ENCODE data around the gene MECR. TPM values are rescaled to one million over a fixed set of nuclear protein-coding genes. Genes with fewer than 3 reads are reported as not detected.

MECR gene
- total RNA-seq, 1 experiment from 2014 or later, result 42.9 TPM

DNA sequence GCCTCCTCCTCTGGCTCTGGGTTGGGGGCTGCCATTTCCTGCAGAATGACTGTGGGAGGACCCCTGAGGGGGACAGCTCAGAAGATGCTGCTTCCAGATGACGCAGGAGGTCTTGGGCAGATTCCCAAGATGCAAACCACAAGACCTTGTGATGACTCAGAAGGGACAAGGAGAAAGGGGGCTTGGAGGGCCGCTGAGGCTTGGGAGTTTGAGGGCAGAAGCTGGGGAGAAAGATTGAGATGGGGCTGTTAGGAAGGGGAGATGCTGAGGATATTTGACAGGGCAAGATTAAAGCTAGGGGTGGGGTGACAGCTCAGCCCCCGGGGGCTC is 13.1 kb upstream of the MECR start:
- Histone ChIP-seq H3K27me3 (ENCODE audit: insufficient read depth, low read length) (no peaks in the 10 kb centered on the region), H3K9ac (ENCODE audit: low read length) (no peak overlapping the region), H4K20me1 (ENCODE audit: insufficient read depth) (no peaks in the 10 kb centered on the region), H3K79me2 (ENCODE audit: insufficient read depth, low read length) (peaks cover 22% of the 10 kb centered on the region; the same call in 1 of the 2 replicates), H3K36me3 (ENCODE audit: control insufficient read depth in 1 of 2, insufficient read depth in 2 of 2, low read length in 2 of 2) (no peaks in the 10 kb centered on the region), H3K4me2 (ENCODE audit: low read length) (no peak overlapping the region), H3K9me2 (ENCODE audit: insufficient read depth) (no peaks in the 10 kb centered on the region), H3K27ac (ENCODE audit: low read depth, low read length) (no peak overlapping the region), H3K4me3 (replicated peaks in 1 of 2; ENCODE audit: low read depth in 1 of 2, low read length in 2 of 2) (no peak overlapping the region), H2AFZ (ENCODE audit: low read depth, low read length, poor library complexity, severe bottlenecking) (no peak overlapping the region), H3K9me3 (ENCODE audit: control insufficient read depth in 1 of 2, insufficient read depth in 1 of 2, low read depth in 1 of 2, low read length in 2 of 2) (no peaks in the 10 kb centered on the region), H3K4me1 (ENCODE audit: control insufficient read depth in 1 of 2, insufficient read depth in 2 of 2, low read length in 2 of 2) (peaks cover 12 to 17% of the 10 kb centered on the region in 2 experiments)
- POLR2A ChIA-PET, result no interaction called here
- intact Hi-C loops (cut with micrococcal nuclease), result loop anchor here (10.0 kb wide), 1 partner anchor 101 kb away; no protein-coding TSS in a partner anchor
- TF ChIP-seq CEBPB (IDR thresholded peaks at IDR 0.05; ENCODE audit: low read depth) (no peak), ATF3 (IDR thresholded peaks at IDR 0.05) (no peak), CBX3 (IDR thresholded peaks at IDR 0.05; ENCODE audit: low read depth) (no peak), CTCF (IDR thresholded peaks at IDR 0.05 in 2 of 3, conservative IDR thresholded peaks at IDR 0.05 in 1 of 3; ENCODE audit: borderline replicate concordance in 1 of 3, insufficient read depth in 1 of 3, low read depth in 2 of 3, low read length in 2 of 3) (no peak), REST (IDR thresholded peaks at IDR 0.05; ENCODE audit: low read depth) (no peak), JUND (IDR thresholded peaks at IDR 0.05) (no peak), EGR1 (IDR thresholded peaks at IDR 0.05; ENCODE audit: low read depth) (no peak), ZFX (IDR thresholded peaks at IDR 0.05) (no peak), ZBTB33 (IDR thresholded peaks at IDR 0.05; ENCODE audit: extremely low read depth, insufficient replicate concordance, low read length) (no peak), FOSL1 (IDR thresholded peaks at IDR 0.05; ENCODE audit: low read depth) (no peak), YY1 (IDR thresholded peaks at IDR 0.05; ENCODE audit: extremely low read depth, insufficient replicate concordance, low read depth, low read length) (no peak), POLR2AphosphoS5 (IDR thresholded peaks at IDR 0.05; ENCODE audit: low read depth, low read length) (no peak)
- no TSS peak for BruUV-seq (replicated peaks)
- CTCF ChIA-PET, result no interaction called here
- ATAC-seq, result no peak
- no peak for DNase-seq (ENCODE audit: low read depth, low spot score)
- RAD21 ChIA-PET (ENCODE audit: low non-redundant PET in 1 of 2, low total read pairs in 2 of 2, uncharacterized antibody in 2 of 2, unreplicated experiment in 2 of 2), result no interaction called here
